H9 (cell line): ENCODE measurements around the gene RAF1. TPM values are rescaled to one million over a fixed set of nuclear protein-coding genes. Genes with fewer than 3 reads are reported as not detected.

Source experiments
- DNase-seq: peaks from one replicate; pipeline ENCODE4 v3.0.0-alpha.2; 2017
- H2AFZ ChIP-seq: one replicate; pipeline ENCODE4 v1.6.1; 2013; ENCODE audit warnings: mild to moderate bottlenecking, low read length, control low read depth, moderate library complexity
- H2AK5ac ChIP-seq: 2 replicates; pipeline ENCODE4 v1.6.1; 2013; ENCODE audit warnings: low read length, control low read depth, mixed read lengths; ENCODE audit not compliant: insufficient read length
- H2BK120ac ChIP-seq: one replicate; pipeline ENCODE4 v1.6.1; 2013; ENCODE audit warnings: low read depth, mild to moderate bottlenecking, low read length, control low read depth, inconsistent platforms; ENCODE audit not compliant: poor library complexity, severe bottlenecking
- H2BK12ac ChIP-seq: 2 replicates; pipeline ENCODE4 v1.6.1; 2013; ENCODE audit warnings: low read length, control low read depth, mixed read lengths, low read depth; ENCODE audit not compliant: insufficient read length
- H2BK15ac ChIP-seq: 2 replicates; pipeline ENCODE4 v1.6.1; 2013; ENCODE audit warnings: low read depth, low read length, control low read depth
- H2BK20ac ChIP-seq: one replicate; pipeline ENCODE4 v1.6.1; 2013; ENCODE audit warnings: low read depth, mild to moderate bottlenecking, low read length, control low read depth, inconsistent platforms; ENCODE audit not compliant: poor library complexity, severe bottlenecking
- H2BK5ac ChIP-seq: 2 replicates; pipeline ENCODE4 v1.6.1; 2013; ENCODE audit warnings: low read length, control low read depth, mixed read lengths; ENCODE audit not compliant: insufficient read length
- H3K14ac ChIP-seq: 2 replicates; pipeline ENCODE4 v1.6.1; 2013; ENCODE audit warnings: low read length, control low read depth; ENCODE audit not compliant: insufficient read depth
- H3K18ac ChIP-seq: 2 replicates; pipeline ENCODE4 v1.6.1; 2013; ENCODE audit warnings: low read depth, mild to moderate bottlenecking, mixed read lengths, low read length, control low read depth; ENCODE audit not compliant: insufficient read length
- H3K23ac ChIP-seq: 2 replicates; pipeline ENCODE4 v1.6.1; 2013; ENCODE audit warnings: low read length, control low read depth, mixed read lengths, low read depth; ENCODE audit not compliant: insufficient read length
- H3K23me2 ChIP-seq: 2 replicates; pipeline ENCODE4 v1.6.1; 2013; ENCODE audit warnings: low read depth, mild to moderate bottlenecking, mixed read lengths, low read length, control low read depth; ENCODE audit not compliant: insufficient read length, poor library complexity, severe bottlenecking
- H3K27ac ChIP-seq: 2 replicates; pipeline ENCODE4 v1.5.1; 2013; ENCODE audit warnings: low read length, control low read depth, mixed read lengths, low read depth; ENCODE audit not compliant: insufficient read length
- H3K27me3 ChIP-seq: 2 replicates; pipeline ENCODE4 v1.6.1; 2013; ENCODE audit warnings: low read length, control low read depth, inconsistent platforms; ENCODE audit not compliant: insufficient read depth
- H3K4ac ChIP-seq: 2 replicates; pipeline ENCODE4 v1.6.1; 2013; ENCODE audit warnings: low read depth, mild to moderate bottlenecking, control low read depth, inconsistent platforms, low read length, moderate library complexity
- H3K4me1 ChIP-seq: 2 replicates; pipeline ENCODE4 v1.6.1; 2013; ENCODE audit warnings: low read length, control low read depth, inconsistent platforms; ENCODE audit not compliant: insufficient read depth
- H3K4me2 ChIP-seq: 2 replicates; pipeline ENCODE4 v1.6.1; 2013; ENCODE audit warnings: low read length, control low read depth, mixed read lengths; ENCODE audit not compliant: insufficient read length, insufficient read depth
- H3K56ac ChIP-seq: 2 replicates; pipeline ENCODE4 v1.6.1; 2013; ENCODE audit warnings: low read depth, mild to moderate bottlenecking, mixed read lengths, low read length, control low read depth; ENCODE audit not compliant: insufficient read length
- H3K79me1 ChIP-seq: 2 replicates; pipeline ENCODE4 v1.6.1; 2013; ENCODE audit warnings: low read depth, mild to moderate bottlenecking, moderate library complexity, low read length, control low read depth, inconsistent platforms; ENCODE audit not compliant: insufficient read depth, poor library complexity, severe bottlenecking
- H3K79me2 ChIP-seq: 2 replicates; pipeline ENCODE4 v1.6.1; 2013; ENCODE audit warnings: low read length, control low read depth, inconsistent platforms; ENCODE audit not compliant: insufficient read depth
- H3K9ac ChIP-seq: 2 replicates; pipeline ENCODE4 v1.6.1; 2013; ENCODE audit warnings: low read length, control low read depth, mixed read lengths; ENCODE audit not compliant: insufficient read length; ENCODE audit errors: extremely low read depth
- H3K9me3 ChIP-seq: one replicate; pipeline ENCODE4 v1.6.1; 2013; ENCODE audit warnings: low read depth, low read length, inconsistent platforms; ENCODE audit not compliant: control insufficient read depth
- H3T11ph ChIP-seq: one replicate; pipeline ENCODE4 v1.6.1; 2013; ENCODE audit warnings: mild to moderate bottlenecking, low read length, control low read depth, inconsistent platforms
- H4K20me1 ChIP-seq: one replicate; pipeline ENCODE4 v1.6.1; 2013; ENCODE audit not compliant: control insufficient read depth, insufficient read length, insufficient read depth
- H4K5ac ChIP-seq: 2 replicates; pipeline ENCODE4 v1.6.1; 2013; ENCODE audit warnings: low read depth, mild to moderate bottlenecking, mixed read lengths, low read length, control low read depth; ENCODE audit not compliant: insufficient read length
- H4K8ac ChIP-seq: replicated peaks from 2 replicates; pipeline ENCODE4 v1.6.1; 2013; ENCODE audit warnings: low read length, control low read depth, mixed read lengths, low read depth; ENCODE audit not compliant: insufficient read length
- H4K91ac ChIP-seq: 2 replicates; pipeline ENCODE4 v1.6.1; 2013; ENCODE audit warnings: low read depth, mild to moderate bottlenecking, moderate library complexity, mixed read lengths, low read length, control low read depth; ENCODE audit not compliant: insufficient read length
- H3K27ac Mint-ChIP-seq, 3 experiments: 2 replicates in 2 of 3; 3 replicates in 1 of 3; pipeline ENCODE4 v1.8.0; 2020 to 2021; ENCODE audit warnings: mixed read lengths in 3 of 3, mild to moderate bottlenecking in 1 of 3, moderate library complexity in 1 of 3
- H3K27me3 Mint-ChIP-seq: 2 replicates; pipeline ENCODE4 v1.8.0; 2021; ENCODE audit warnings: low read depth, mild to moderate bottlenecking, moderate library complexity, mixed read lengths
- H3K36me3 Mint-ChIP-seq, 3 experiments: 2 replicates in 2 of 3; 3 replicates in 1 of 3; pipeline ENCODE4 v1.8.0; 2020 to 2021; ENCODE audit warnings: low read depth in 3 of 3, mixed read lengths in 3 of 3; ENCODE audit not compliant: insufficient read depth in 1 of 3
- H3K4me1 Mint-ChIP-seq, 2 experiments: 2 replicates each; pipeline ENCODE4 v1.8.0; 2020; ENCODE audit warnings: mixed read lengths in 2 of 2
- H3K4me3 Mint-ChIP-seq, 2 experiments: 2 replicates in 1 of 2; 3 replicates in 1 of 2; pipeline ENCODE4 v1.8.0; 2020 to 2021; ENCODE audit warnings: mild to moderate bottlenecking in 2 of 2, mixed read lengths in 2 of 2, moderate library complexity in 1 of 2
- H3K9me3 Mint-ChIP-seq, 2 experiments: 2 replicates in 1 of 2; 3 replicates in 1 of 2; pipeline ENCODE4 v1.8.0; 2020; ENCODE audit warnings: mild to moderate bottlenecking in 2 of 2, mixed read lengths in 2 of 2, moderate library complexity in 1 of 2
- CTCF ChIP-seq: fragments of 200-600 bp; sonication (generic); conservative IDR thresholded peaks from 3 replicates; pipeline ENCODE4 v1.8.0; 2021; ENCODE audit warnings: antibody characterized with exemption, mild to moderate bottlenecking
- WGBS: extraction: QIAGEN DNeasy Blood & Tissue Kit; methylation state at CpG from one replicate; pipeline ENCODE4 v1.1.7; 2013; ENCODE audit warnings: missing lambda C conversion rate, low lambda C conversion rate, mixed read lengths; ENCODE audit not compliant: insufficient read length; ENCODE audit errors: extremely low coverage; 5-methylcytosine and 5-hydroxymethylcytosine counted together
- total RNA-seq: library from RNA; stranded (reverse); gene quantifications from 2 replicates; pipeline ENCODE4 v1.2.1, GENCODE V29; 2021

RAF1 gene
- total RNA-seq, 1 experiment from 2014 or later: 112 TPM

GRCh38 chr3:12677616-12678015 is 13.7 kb upstream of the RAF1 start:
- no peak overlapping the region for H3K4me2 ChIP-seq
- Mint-ChIP-seq H3K4me3 (no peak overlapping the region), H3K27me3 (no peaks in the 10 kb centered on the region; the same call in 1 of the 2 replicates), H3K27ac (peak overlapping the region in 1 of 3 experiments; percentile 94; a peak in 1 of 7 replicates), H3K4me1 (peaks cover 21 to 28% of the 10 kb centered on the region in 2 experiments), H3K9me3 (peaks cover 13 to 15% of the 10 kb centered on the region in 2 experiments), H3K36me3 (peaks cover 6 to 15% (median 7%) of the 10 kb centered on the region in 3 experiments; a peak in 5 of 7 replicates)
- H3K4ac ChIP-seq: no peak overlapping the region
- no peak overlapping the region for H2AFZ ChIP-seq
- no peak overlapping the region for H3K56ac ChIP-seq
- no peak overlapping the region for H3K9ac ChIP-seq
- H3K4me1 ChIP-seq: peaks cover 7% of the 10 kb centered on the region; the same call in 1 of the 2 replicates
- no peaks in the 10 kb centered on the region for H3K79me2 ChIP-seq
- H2AK5ac ChIP-seq: no peak overlapping the region
- H4K91ac ChIP-seq: no peak overlapping the region
- no peak overlapping the region for H2BK20ac ChIP-seq
- no peak overlapping the region for H2BK120ac ChIP-seq
- H2BK12ac ChIP-seq: no peak overlapping the region
- no peak overlapping the region for H2BK15ac ChIP-seq
- H4K5ac ChIP-seq: no peak overlapping the region
- DNase-seq: no peak
- no peak overlapping the region for H3K23ac ChIP-seq
- H3K27ac ChIP-seq: no peak overlapping the region
- no peak overlapping the region for H3T11ph ChIP-seq
- H4K8ac ChIP-seq: no peak overlapping the region
- no peaks in the 10 kb centered on the region for H3K9me3 ChIP-seq
- H4K20me1 ChIP-seq: no peaks in the 10 kb centered on the region
- no peak for TF ChIP-seq CTCF
- no peaks in the 10 kb centered on the region for H3K27me3 ChIP-seq
- no peak overlapping the region for H3K18ac ChIP-seq
- no peak overlapping the region for H2BK5ac ChIP-seq
- no peaks in the 10 kb centered on the region for H3K79me1 ChIP-seq
- no CpG with 5 or more reads among the region's 6 CpGs for WGBS
- H3K14ac ChIP-seq: no peak overlapping the region
- H3K23me2 ChIP-seq: no peaks in the 10 kb centered on the region
